B cell (primary cell): ENCODE measurements around the gene IQCH.

Source experiments
- EZH2 ChIP-seq: IDR thresholded peaks from 2 replicates; pipeline ENCODE4 v1.6.1; 2012; ENCODE audit warnings: borderline replicate concordance, low read depth, mild to moderate bottlenecking, moderate library complexity, low read length; ENCODE audit not compliant: insufficient read depth, poor library complexity, severe bottlenecking
- TF ChIP-seq, protein P1 (sequence below): fragments of 200-600 bp; IDR thresholded peaks from one replicate; pipeline ENCODE4 v1.8.0; 2022; ENCODE audit warnings: antibody characterized with exemption, mild to moderate bottlenecking

DNA sequence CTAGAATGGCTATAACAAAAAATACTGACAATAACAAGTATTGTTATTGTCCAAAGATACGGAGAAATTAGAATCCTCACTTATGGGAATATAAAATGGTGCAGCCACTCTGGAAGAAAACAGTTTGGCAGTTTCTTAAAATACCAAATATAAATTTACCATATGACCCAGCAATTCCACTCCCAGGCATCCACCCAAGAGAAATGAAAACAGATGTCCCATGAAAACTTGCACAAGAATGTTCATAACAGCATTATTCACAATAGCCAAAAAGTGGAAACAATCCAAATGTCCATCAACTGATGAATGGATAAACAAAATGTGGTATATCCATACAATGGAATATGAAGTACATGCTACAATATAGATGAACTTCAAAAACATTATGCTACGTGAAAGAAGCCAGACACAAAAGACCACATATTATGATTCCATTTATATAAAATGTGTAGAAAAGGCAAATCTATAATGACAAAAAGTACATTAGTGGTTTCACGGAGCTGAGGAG is 9.6 kb upstream of the IQCH start:
- TF ChIP-seq, protein P1, sequence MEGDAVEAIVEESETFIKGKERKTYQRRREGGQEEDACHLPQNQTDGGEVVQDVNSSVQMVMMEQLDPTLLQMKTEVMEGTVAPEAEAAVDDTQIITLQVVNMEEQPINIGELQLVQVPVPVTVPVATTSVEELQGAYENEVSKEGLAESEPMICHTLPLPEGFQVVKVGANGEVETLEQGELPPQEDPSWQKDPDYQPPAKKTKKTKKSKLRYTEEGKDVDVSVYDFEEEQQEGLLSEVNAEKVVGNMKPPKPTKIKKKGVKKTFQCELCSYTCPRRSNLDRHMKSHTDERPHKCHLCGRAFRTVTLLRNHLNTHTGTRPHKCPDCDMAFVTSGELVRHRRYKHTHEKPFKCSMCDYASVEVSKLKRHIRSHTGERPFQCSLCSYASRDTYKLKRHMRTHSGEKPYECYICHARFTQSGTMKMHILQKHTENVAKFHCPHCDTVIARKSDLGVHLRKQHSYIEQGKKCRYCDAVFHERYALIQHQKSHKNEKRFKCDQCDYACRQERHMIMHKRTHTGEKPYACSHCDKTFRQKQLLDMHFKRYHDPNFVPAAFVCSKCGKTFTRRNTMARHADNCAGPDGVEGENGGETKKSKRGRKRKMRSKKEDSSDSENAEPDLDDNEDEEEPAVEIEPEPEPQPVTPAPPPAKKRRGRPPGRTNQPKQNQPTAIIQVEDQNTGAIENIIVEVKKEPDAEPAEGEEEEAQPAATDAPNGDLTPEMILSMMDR, result no peak
- no peak for TF ChIP-seq EZH2
